HepG2 (cell line): ENCODE data around the gene ATIC.

Experiments
- CTCF ChIP-seq: sonication (generic); formaldehyde crosslinking; IDR thresholded peaks from 2 replicates; pipeline ENCODE4 v1.5.0; 2020; ENCODE audit warnings: mild to moderate bottlenecking, missing genetic modification reagents, moderate library complexity
- ZNF780A ChIP-seq: sonication (generic); formaldehyde crosslinking; IDR thresholded peaks from 2 replicates; pipeline ENCODE4 v1.8.0; 2022; ENCODE audit warnings: mild to moderate bottlenecking, missing genetic modification reagents, moderate library complexity

GRCh38 chr2:215374642-215375466, 63.0 kb downstream of the ATIC start:
- TF ChIP-seq ZNF780A (CRISPR knock-in tag) (0 out of 2 replicates have a peak, but pooled peaks have one; percentile 14), CTCF (CRISPR knock-in tag) (no peak)
